ENCODE results near the gene ZNF574. TPM values are rescaled to one million over a fixed set of nuclear protein-coding genes. Genes with fewer than 3 reads are reported as not detected.

Gene ZNF574
- total and polyA plus RNA-seq, 2 experiments from 2014 or later, result 19.4 to 61.2 TPM

GRCh38 chr19:42090672-42091071, 14.7 kb downstream of the ZNF574 start:
- H3K27ac Mint-ChIP-seq, result no peak overlapping the region
- Histone ChIP-seq H3K4me3 (no peak overlapping the region), H3F3A (replicated peaks; ENCODE audit: low read depth) (0 out of 2 replicates have a peak, but pooled peaks cover 6% of the 10 kb centered on the region), H3K4me1 (ENCODE audit: insufficient read depth) (peaks cover 19% of the 10 kb centered on the region), H4K20me1 (replicated peaks; ENCODE audit: insufficient read depth) (no peaks in the 10 kb centered on the region), H3K4me2 (no peak overlapping the region), H2AFZ (no peak overlapping the region), H3K79me2 (replicated peaks; ENCODE audit: insufficient read depth) (no peaks in the 10 kb centered on the region), H3K9me2 (ENCODE audit: insufficient read depth) (no peaks in the 10 kb centered on the region), H3K36me3 (ENCODE audit: insufficient read depth) (no peaks in the 10 kb centered on the region), H3K27ac (ENCODE audit: low read depth) (no peak overlapping the region), H3K27me3 (ENCODE audit: insufficient read depth) (no peaks in the 10 kb centered on the region)
- H3K4me1 Mint-ChIP-seq, result peaks cover 51% of the 10 kb centered on the region
- TF ChIP-seq EZH2 (IDR thresholded peaks at IDR 0.05; ENCODE audit: low read depth, unreplicated experiment) (no peak), JUNB (IDR thresholded peaks at IDR 0.05; ENCODE audit: unreplicated experiment) (no peak), CTCF (conservative IDR thresholded peaks at IDR 0.05; ENCODE audit: low read depth in 2 of 2) (no peak), ZNF331 (CRISPR knock-in tag; IDR thresholded peaks at IDR 0.05; ENCODE audit: low read depth) (no peak), NANOG (IDR thresholded peaks at IDR 0.05; ENCODE audit: borderline replicate concordance) (no peak), STAT1 (IDR thresholded peaks at IDR 0.05; ENCODE audit: unreplicated experiment) (no peak)
- TF ChIP-seq, protein P1, sequence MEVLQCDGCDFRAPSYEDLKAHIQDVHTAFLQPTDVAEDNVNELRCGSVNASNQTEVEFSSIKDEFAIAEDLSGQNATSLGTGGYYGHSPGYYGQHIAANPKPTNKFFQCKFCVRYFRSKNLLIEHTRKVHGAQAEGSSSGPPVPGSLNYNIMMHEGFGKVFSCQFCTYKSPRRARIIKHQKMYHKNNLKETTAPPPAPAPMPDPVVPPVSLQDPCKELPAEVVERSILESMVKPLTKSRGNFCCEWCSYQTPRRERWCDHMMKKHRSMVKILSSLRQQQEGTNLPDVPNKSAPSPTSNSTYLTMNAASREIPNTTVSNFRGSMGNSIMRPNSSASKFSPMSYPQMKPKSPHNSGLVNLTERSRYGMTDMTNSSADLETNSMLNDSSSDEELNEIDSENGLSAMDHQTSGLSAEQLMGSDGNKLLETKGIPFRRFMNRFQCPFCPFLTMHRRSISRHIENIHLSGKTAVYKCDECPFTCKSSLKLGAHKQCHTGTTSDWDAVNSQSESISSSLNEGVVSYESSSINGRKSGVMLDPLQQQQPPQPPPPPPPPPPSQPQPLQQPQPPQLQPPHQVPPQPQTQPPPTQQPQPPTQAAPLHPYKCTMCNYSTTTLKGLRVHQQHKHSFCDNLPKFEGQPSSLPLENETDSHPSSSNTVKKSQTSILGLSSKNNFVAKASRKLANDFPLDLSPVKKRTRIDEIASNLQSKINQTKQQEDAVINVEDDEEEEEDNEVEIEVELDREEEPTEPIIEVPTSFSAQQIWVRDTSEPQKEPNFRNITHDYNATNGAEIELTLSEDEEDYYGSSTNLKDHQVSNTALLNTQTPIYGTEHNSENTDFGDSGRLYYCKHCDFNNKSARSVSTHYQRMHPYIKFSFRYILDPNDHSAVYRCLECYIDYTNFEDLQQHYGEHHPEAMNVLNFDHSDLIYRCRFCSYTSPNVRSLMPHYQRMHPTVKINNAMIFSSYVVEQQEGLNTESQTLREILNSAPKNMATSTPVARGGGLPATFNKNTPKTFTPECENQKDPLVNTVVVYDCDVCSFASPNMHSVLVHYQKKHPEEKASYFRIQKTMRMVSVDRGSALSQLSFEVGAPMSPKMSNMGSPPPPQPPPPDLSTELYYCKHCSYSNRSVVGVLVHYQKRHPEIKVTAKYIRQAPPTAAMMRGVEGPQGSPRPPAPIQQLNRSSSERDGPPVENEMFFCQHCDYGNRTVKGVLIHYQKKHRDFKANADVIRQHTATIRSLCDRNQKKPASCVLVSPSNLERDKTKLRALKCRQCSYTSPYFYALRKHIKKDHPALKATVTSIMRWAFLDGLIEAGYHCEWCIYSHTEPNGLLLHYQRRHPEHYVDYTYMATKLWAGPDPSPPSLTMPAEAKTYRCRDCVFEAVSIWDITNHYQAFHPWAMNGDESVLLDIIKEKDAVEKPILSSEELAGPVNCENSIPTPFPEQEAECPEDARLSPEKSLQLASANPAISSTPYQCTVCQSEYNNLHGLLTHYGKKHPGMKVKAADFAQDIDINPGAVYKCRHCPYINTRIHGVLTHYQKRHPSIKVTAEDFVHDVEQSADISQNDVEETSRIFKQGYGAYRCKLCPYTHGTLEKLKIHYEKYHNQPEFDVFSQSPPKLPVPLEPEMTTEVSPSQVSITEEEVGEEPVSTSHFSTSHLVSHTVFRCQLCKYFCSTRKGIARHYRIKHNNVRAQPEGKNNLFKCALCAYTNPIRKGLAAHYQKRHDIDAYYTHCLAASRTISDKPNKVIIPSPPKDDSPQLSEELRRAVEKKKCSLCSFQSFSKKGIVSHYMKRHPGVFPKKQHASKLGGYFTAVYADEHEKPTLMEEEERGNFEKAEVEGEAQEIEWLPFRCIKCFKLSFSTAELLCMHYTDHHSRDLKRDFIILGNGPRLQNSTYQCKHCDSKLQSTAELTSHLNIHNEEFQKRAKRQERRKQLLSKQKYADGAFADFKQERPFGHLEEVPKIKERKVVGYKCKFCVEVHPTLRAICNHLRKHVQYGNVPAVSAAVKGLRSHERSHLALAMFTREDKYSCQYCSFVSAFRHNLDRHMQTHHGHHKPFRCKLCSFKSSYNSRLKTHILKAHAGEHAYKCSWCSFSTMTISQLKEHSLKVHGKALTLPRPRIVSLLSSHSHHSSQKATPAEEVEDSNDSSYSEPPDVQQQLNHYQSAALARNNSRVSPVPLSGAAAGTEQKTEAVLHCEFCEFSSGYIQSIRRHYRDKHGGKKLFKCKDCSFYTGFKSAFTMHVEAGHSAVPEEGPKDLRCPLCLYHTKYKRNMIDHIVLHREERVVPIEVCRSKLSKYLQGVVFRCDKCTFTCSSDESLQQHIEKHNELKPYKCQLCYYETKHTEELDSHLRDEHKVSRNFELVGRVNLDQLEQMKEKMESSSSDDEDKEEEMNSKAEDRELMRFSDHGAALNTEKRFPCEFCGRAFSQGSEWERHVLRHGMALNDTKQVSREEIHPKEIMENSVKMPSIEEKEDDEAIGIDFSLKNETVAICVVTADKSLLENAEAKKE (CRISPR knock-in tag; IDR thresholded peaks at IDR 0.05), result no peak
- TF ChIP-seq, protein P2, sequence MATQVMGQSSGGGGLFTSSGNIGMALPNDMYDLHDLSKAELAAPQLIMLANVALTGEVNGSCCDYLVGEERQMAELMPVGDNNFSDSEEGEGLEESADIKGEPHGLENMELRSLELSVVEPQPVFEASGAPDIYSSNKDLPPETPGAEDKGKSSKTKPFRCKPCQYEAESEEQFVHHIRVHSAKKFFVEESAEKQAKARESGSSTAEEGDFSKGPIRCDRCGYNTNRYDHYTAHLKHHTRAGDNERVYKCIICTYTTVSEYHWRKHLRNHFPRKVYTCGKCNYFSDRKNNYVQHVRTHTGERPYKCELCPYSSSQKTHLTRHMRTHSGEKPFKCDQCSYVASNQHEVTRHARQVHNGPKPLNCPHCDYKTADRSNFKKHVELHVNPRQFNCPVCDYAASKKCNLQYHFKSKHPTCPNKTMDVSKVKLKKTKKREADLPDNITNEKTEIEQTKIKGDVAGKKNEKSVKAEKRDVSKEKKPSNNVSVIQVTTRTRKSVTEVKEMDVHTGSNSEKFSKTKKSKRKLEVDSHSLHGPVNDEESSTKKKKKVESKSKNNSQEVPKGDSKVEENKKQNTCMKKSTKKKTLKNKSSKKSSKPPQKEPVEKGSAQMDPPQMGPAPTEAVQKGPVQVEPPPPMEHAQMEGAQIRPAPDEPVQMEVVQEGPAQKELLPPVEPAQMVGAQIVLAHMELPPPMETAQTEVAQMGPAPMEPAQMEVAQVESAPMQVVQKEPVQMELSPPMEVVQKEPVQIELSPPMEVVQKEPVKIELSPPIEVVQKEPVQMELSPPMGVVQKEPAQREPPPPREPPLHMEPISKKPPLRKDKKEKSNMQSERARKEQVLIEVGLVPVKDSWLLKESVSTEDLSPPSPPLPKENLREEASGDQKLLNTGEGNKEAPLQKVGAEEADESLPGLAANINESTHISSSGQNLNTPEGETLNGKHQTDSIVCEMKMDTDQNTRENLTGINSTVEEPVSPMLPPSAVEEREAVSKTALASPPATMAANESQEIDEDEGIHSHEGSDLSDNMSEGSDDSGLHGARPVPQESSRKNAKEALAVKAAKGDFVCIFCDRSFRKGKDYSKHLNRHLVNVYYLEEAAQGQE (IDR thresholded peaks at IDR 0.05; ENCODE audit: unreplicated experiment), result no peak
- TF ChIP-seq, protein P3, sequence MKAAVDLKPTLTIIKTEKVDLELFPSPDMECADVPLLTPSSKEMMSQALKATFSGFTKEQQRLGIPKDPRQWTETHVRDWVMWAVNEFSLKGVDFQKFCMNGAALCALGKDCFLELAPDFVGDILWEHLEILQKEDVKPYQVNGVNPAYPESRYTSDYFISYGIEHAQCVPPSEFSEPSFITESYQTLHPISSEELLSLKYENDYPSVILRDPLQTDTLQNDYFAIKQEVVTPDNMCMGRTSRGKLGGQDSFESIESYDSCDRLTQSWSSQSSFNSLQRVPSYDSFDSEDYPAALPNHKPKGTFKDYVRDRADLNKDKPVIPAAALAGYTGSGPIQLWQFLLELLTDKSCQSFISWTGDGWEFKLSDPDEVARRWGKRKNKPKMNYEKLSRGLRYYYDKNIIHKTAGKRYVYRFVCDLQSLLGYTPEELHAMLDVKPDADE (IDR thresholded peaks at IDR 0.05), result no peak
- no peaks in the 10 kb centered on the region for H3K36me3 Mint-ChIP-seq (ENCODE audit: low read depth)
- H3K4me3 Mint-ChIP-seq, result no peak overlapping the region
- DNase-seq (ENCODE audit: low spot score) (no peak), ATAC-seq (no peak)
- no peaks in the 10 kb centered on the region for H3K9me3 Mint-ChIP-seq
- peaks cover 18% of the 10 kb centered on the region for H3K27me3 Mint-ChIP-seq (ENCODE audit: insufficient read depth, low read depth, poor library complexity)
